NCI-H2227 (cell line): ENCODE results near the gene C17orf67.
"Not testable (repeated sequence)": the region's sequence is repeated elsewhere in the genome, so short reads cannot be mapped to it uniquely, and the experiment has no call there.

ENCODE experiments used
- DNase-seq: peaks from one replicate; lab custom pipeline; 2025; ENCODE audit not compliant: unreplicated experiment; lab: John Stamatoyannopoulos, UW

C17orf67 gene

DNA sequence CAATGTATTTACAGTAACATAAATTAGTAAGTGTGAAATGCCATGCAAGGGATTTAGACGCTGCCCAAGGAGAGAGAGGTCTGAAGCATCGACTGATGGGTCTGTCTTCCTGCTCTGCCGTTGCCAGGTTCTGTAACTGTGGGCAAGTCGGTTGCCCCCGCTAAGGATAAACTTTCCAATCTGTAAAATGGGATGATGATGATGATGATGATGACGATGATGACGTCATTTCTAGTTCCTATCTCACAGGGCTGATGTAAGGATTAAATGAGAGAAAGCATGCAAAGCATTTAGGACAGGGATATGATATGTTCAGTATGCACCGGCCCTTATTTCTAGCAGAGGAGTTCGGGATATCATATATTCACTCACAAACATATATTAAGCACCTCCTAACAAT lies 54.8 kb downstream of the C17orf67 start:
- no peak for DNase-seq

DNA sequence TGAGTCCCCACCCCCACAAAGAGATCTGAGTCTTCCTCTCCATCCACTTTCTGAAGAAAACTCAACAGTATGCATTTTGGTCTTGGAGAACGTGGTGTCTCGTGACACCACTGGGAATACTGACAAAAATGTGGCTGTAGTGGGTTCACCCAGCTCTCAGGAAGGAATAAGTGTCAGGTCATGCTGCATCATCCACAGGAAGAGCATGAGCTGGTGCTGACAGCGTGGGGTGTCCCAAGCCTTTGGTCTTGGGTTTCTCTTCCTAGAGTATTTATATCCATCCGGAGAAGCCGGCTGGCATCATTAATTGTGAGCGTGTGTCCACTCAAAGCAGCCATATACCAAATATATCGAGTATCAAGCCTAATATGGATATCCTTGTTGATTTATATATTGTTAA lies 55.9 kb downstream of the C17orf67 start:
- no peak for DNase-seq

DNA sequence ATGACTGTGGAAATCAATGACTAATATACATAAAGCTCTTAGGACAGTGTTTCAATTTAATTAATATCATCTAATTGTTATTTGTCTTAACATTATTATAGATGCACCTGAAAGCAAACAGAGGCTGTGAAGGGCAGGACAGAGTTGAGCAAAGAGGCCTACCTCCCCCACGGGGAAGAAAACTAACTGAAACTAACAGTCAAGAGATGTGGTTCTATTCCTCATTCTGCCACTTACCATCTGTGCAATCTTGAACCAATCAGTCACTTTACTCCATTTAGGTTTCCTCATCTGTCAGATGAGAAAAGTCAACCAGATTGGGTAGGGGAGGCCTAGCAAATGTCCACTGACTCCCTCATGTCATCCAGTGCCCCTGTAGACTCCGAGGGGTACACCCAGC lies 59.1 kb downstream of the C17orf67 start:
- no peak for DNase-seq

DNA sequence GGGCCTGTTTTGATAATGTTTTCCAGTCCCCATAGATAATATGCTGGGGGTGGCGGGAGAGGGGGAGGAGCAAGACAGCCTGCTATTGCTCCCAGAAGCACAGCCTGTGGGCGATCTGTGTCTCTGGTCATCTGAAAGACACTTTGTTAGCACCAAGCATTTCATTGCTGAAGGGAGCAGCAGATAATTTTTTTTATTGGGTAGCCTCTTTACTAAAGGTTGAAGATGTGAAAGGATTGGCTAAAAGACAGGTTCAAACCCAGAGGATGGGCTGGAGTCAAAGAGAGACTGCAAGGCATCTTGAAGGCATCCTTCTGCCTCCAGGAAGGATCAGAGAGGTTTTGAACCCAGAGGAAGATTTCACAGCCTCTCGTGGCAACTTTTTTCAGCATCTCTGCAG lies 60.6 kb downstream of the C17orf67 start:
- DNase-seq, result peak; percentile 13

GRCh38 chr17:56772442-56772841 lies 61.3 kb downstream of the C17orf67 start:
- no peak for DNase-seq

GRCh38 chr17:56771975-56772374 lies 61.7 kb downstream of the C17orf67 start:
- no peak for DNase-seq

GRCh38 chr17:56771563-56771962 lies 62.2 kb downstream of the C17orf67 start:
- DNase-seq, result no peak

- no peak for DNase-seq
Observed at GRCh38 chr17:56770427-56770826, 63.3 kb downstream of the C17orf67 start.

GRCh38 chr17:56765449-56765848 lies 68.3 kb downstream of the C17orf67 start:
- no peak for DNase-seq

GRCh38 chr17:56762988-56763387 lies 70.7 kb downstream of the C17orf67 start:
- no peak for DNase-seq

GRCh38 chr17:56762144-56762543 lies 71.6 kb downstream of the C17orf67 start:
- no peak for DNase-seq

DNA sequence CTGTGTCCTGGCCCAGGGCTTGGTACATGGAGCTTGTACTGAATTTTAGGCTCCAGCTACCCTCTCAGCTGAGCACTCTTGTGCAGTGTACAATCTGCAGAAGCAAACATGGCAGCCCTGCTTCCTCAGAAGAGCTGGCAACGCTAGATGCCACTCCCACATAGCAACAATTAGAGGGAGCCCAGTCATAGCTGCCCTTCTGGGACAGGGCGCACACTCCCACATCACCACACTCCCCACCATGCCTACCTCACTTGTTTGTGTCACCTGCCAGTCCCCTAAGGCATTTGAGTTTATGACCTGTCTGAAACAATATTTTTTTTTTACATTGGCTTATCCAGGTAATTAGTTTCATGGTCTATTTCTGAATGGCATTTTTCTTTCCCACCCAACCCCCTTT lies 72.3 kb downstream of the C17orf67 start:
- no peak for DNase-seq

DNA sequence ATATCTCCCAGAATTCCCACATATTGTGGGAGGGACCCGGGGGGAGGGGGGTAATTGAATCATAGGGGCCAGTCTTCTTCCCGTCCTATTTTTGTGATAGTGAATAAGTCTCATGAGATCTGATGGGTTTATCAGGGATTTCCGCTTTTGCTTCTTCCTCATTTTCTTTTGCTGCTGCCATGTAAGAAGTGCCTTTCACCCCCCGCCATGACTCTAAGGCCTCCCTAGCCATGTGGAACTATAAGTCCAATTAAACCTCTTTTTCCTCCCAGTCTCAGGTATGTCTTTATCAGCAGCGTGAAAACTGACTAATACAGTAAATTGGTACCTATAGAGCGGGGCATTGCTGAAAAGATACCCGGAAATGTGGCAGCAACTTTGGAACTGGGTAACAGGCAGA lies 76.1 kb downstream of the C17orf67 start:
- not testable (repeated sequence) for DNase-seq

DNA sequence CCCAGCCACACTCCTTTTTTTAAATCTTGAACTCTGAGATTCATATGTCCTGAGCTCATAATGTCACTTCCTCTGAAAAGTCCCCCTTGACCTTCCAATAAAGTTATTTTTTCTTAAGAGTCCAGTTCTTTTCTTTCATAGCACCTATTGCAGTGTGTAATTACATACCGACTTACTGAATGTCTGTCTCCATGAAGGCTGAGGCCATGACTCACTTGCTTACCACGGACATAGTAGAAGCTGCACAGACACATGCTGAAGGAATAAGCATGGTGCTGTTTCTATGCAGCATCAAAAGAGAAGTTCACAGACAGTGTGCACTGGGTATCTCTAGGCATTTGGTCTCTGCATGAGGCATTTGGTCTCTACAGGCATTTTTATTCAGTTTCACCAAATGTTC lies 77.2 kb downstream of the C17orf67 start:
- no peak for DNase-seq

DNA sequence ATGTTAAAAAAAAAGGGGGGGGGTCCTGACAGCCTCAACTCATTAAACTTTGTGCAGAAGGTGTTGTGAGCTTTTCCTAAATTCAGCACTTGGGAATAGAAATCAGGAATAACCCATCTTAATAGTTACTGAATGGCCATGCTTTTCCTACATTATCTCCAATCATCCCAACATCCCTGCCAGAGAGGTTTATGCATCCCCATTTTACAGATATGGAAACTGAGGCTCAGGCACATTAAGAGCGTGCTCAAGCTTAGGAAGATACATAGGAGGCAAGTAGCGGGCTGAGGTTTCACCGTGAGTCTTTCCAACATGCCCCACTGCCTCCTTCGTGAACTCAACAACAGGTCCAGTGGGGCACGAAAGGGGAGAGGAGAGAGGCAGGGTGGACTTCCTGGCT lies 78.4 kb downstream of the C17orf67 start:
- DNase-seq, result no peak

- DNase-seq, result peak; percentile 35
Observed at GRCh38 chr17:56754523-56755208, 79.1 kb downstream of the C17orf67 start.

DNA sequence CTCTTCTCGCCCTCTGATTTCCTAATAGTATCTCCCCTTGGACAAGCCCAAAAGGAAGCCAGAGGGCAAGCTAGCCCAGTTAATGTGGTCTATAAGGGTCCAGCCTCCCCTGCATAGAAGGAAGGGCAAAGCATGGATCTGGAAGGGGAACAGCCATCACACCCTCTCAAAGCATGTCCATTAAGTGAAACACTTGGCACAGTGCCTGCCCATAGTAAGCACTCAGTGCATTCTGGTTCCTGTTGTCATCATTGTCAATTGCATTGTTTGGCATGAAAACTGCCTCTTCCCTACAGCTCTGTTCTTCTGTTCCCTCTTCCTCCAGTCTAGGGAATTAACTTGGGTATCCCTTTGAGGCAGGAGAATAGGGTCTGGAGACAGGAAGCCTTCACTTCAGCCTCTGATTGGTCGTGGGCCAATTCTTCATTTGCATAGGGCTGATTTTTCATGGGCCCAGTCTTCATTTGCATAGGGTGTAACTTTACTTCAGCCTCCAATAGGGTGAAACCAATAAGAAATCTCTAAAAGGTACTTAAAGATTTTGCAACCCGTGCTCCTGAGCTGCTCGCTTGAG lies 81.4 kb downstream of the C17orf67 start:
- no peak for DNase-seq

- no peak for DNase-seq
Observed at GRCh38 chr17:56751145-56751738, 82.5 kb downstream of the C17orf67 start.

DNA sequence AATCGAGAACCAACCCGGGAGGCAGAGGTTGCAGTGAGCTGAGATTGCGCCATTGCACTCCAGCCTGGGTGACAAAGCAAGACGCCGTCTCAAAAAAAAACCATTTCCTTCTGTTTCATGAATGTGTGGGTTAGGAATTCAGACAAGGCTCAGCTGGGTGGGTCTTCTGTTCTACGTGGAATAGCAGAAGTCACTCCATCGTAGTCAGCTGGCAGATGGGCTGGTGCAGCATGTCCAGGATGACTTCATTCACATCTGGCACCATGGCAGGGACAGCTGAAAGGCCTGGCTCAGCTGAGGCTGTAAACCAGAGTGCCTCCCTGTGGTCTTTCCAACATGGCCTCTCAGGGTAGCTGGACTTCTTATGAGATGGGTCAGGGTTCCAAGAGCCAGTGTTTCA lies 89.0 kb downstream of the C17orf67 start:
- no peak for DNase-seq

DNA sequence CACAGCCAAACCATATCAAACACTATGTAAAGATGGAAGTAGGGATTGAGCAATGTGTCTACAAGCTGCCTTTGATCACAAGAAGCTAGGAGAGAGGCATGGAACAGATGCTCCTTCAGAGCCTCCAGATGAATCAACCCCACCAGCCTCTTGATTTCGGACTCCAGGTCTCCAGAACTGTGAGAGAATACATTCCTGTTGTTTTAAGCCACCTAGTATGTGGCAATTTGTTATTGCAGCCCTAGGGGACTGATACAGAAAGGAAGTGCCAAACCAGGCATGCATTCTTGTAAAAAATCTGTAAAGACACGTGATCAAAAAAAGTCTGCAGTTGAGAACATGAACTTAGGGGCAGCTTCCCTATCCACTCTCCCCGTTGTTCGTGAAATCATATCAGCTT lies 91.1 kb downstream of the C17orf67 start:
- DNase-seq, result no peak
